ENCODE results near the gene SIT1. TPM values are rescaled to one million over a fixed set of nuclear protein-coding genes. Genes with fewer than 3 reads are reported as not detected.

The SIT1 gene
- total RNA-seq, 1 donor from 2014 or later: not detected

DNA sequence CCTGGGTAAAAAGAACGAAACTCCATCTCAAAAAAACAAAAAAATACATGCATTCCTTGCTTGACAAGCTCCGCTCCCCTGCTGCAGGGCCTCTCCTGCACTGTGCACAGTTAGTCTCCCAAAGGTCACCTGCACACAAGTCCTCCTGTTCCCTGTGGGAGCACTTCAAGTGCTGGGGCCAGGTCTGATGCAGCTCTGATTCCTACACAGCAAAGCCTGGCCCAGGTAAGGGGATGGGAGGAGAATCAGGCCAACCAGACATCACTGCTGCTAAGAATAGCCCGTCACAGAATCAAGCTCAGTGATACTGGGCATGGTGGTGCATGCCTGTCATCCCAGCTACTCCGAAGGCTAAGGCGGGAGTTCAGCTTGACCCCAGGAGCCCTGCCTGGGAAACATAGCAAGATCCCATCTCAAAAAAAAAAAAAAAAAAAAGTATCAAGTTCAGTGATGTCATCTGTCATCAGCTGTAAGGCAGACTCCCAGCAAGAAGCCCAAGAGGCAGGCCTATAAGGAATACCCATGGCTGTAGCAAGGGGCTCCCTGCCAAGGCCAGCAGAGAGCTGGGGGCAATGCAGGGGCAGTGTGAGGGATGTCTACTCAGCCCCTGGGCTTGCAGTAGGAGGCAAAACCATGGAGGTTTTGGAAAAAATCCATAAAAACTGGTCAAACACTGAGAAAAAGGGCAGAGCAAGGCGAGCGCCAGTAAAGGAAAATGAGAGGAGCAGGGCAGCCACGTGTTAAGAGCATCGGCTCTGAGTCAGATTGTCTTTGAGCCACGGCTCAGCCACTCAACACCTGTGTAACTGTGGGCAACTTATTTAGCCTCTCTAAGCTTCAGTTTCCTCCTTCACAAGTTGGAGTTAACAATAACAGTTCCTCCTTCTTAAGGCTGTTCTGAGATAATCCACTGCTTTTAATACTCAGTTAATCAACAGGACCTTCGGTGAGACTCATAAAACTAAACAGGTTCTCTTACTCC lies 35.8 kb upstream of the SIT1 start:
- H3K4me3 Mint-ChIP-seq: peak overlapping the region; percentile 86

DNA sequence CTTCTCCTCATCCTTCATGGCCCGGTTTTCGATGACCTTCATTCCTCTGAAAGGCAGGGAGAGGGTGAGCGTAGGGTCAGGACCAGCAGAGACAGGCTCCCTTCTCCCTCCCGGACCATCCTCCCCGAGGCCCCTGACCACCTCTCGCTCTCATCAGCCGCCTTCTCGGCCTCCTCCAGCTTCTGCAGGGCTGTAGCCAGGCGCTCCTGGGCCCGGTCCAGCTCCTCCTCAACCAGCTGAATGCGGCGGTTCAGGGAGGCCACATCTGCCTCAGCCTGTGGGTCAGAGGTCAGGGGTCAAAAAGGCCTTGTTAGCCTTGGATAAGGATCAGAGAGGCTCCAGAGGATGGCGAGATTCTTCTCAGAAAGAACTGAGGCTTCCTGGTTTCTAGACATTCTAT lies 34.8 kb upstream of the SIT1 start:
- TF ChIP-seq, protein P1, sequence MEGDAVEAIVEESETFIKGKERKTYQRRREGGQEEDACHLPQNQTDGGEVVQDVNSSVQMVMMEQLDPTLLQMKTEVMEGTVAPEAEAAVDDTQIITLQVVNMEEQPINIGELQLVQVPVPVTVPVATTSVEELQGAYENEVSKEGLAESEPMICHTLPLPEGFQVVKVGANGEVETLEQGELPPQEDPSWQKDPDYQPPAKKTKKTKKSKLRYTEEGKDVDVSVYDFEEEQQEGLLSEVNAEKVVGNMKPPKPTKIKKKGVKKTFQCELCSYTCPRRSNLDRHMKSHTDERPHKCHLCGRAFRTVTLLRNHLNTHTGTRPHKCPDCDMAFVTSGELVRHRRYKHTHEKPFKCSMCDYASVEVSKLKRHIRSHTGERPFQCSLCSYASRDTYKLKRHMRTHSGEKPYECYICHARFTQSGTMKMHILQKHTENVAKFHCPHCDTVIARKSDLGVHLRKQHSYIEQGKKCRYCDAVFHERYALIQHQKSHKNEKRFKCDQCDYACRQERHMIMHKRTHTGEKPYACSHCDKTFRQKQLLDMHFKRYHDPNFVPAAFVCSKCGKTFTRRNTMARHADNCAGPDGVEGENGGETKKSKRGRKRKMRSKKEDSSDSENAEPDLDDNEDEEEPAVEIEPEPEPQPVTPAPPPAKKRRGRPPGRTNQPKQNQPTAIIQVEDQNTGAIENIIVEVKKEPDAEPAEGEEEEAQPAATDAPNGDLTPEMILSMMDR (conservative IDR thresholded peaks at IDR 0.05): no peak
- no peak for DNase-seq (ENCODE audit: extremely low spot score, unreplicated experiment)
- H3K27ac Mint-ChIP-seq: no peak overlapping the region
- H3K27me3 Mint-ChIP-seq: no peaks in the 10 kb centered on the region
- H3K4me3 Mint-ChIP-seq: no peak overlapping the region
- H3K9me3 Mint-ChIP-seq: no peaks in the 10 kb centered on the region
- H3K4me1 Mint-ChIP-seq (ENCODE audit: unreplicated experiment): peaks cover 37% of the 10 kb centered on the region
- peaks cover 19% of the 10 kb centered on the region for H3K36me3 Mint-ChIP-seq

More for the DNA sequence above, 35.8 kb upstream of the SIT1 start:
- Mint-ChIP-seq H3K27ac (peak overlapping the region; percentile 67), H3K4me1 (ENCODE audit: unreplicated experiment) (peaks cover 36% of the 10 kb centered on the region), H3K36me3 (peaks cover 19% of the 10 kb centered on the region), H3K9me3 (no peaks in the 10 kb centered on the region), H3K27me3 (no peaks in the 10 kb centered on the region)
- DNase-seq (ENCODE audit: extremely low spot score, unreplicated experiment): no peak
- TF ChIP-seq, protein P1 (conservative IDR thresholded peaks at IDR 0.05): no peak

DNA sequence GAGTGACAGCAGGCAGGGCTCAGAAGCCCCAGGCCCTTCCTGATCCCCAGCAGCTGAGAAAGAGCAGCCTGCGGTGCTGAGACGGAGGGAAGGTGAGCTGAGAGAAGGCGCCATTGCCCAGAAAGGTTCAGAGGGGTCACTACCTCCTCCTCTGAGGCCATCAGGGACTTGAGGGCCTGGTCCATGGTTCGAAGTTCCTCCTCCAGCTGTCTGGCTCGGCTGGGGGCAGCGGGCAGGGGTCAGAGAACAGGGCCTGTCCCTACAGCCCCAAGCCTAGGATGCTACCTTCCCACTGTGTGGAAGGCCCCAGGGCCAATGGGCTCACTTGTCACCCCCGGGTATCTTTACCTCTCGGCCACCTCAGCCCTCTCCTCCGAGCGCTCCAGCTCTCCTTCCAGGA lies 34.2 kb upstream of the SIT1 start:
- H3K27me3 Mint-ChIP-seq: no peaks in the 10 kb centered on the region
- no peak for DNase-seq (ENCODE audit: extremely low spot score, unreplicated experiment)
- TF ChIP-seq, protein P1 (conservative IDR thresholded peaks at IDR 0.05): no peak
- no peak overlapping the region for H3K4me3 Mint-ChIP-seq
- H3K27ac Mint-ChIP-seq: no peak overlapping the region
- no peaks in the 10 kb centered on the region for H3K9me3 Mint-ChIP-seq
- peaks cover 37% of the 10 kb centered on the region for H3K4me1 Mint-ChIP-seq (ENCODE audit: unreplicated experiment)
- peaks cover 19% of the 10 kb centered on the region for H3K36me3 Mint-ChIP-seq

DNA sequence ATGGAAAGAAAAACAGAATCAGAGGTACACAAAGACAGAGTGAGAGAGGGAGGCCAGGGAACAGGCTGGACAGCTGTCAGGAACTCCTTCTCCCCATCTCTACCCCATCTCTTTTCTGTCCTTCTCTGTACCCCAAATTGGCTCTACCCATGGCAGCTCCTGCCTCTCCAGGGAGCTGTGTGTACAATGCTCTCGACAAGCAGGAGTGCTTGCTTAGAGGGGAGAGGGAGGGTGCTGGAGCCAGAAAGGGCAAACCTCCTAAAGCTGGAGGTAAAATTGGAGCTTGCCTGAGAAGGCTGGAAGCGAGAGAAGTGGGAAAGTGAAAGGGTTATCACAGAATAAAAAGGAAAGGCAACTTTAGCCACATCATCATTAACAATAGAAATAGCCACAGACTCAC lies 32.6 kb upstream of the SIT1 start:
- no peak for DNase-seq (ENCODE audit: extremely low spot score, unreplicated experiment)
- Mint-ChIP-seq H3K27me3 (no peaks in the 10 kb centered on the region), H3K9me3 (no peaks in the 10 kb centered on the region), H3K27ac (no peak overlapping the region), H3K4me3 (no peak overlapping the region), H3K4me1 (ENCODE audit: unreplicated experiment) (peaks cover 29% of the 10 kb centered on the region), H3K36me3 (peaks cover 15% of the 10 kb centered on the region)
- TF ChIP-seq, protein P1 (conservative IDR thresholded peaks at IDR 0.05): no peak

DNA sequence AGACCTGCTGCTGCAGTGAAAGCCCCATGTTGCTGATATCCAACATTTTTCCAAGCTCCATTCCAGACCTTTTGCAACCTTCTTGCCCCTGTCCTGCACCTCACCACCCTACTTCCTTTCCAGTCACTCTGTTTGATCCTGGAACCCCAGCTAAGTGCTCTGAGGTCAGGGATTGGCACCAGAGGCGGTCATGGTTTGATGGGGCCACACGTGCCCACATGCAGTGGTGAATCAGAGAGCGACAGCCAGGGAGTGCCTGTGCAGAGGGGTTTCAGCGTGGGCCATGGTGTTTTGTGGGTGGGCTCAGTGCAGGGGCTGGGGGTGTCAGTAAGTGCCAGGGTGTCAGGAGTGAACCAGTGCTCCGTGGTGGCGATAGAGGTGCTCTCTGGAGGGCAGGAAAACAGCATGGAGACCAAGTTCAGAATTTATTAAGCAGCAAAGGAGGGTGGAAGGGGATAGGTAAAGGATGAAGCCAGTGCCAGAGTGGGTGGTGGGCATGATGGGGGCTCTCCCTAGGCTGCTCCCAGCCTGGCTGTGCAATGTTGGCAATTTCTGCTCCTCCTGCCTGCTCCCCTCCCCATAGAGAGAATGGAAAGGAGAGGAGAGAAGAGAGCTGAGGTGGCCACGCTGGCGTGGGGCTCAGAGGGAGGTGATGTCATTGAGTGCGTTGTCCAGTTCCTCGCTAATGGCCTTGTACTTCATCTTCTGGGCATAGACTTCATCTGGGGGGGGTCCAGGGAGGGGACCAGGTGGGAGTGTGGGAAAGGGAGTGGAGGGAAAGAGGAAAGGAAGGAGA lies 32.0 kb upstream of the SIT1 start:
- Mint-ChIP-seq H3K4me1 (ENCODE audit: unreplicated experiment) (peaks cover 26% of the 10 kb centered on the region), H3K9me3 (no peaks in the 10 kb centered on the region), H3K27ac (no peak overlapping the region), H3K36me3 (peaks cover 15% of the 10 kb centered on the region), H3K4me3 (no peak overlapping the region), H3K27me3 (no peaks in the 10 kb centered on the region)
- DNase-seq (ENCODE audit: extremely low spot score, unreplicated experiment): no peak
- TF ChIP-seq, protein P1 (conservative IDR thresholded peaks at IDR 0.05): no peak
